SK-N-MC (cell line): ENCODE measurements around the gene TMEM54.

Source experiments
- DNase-seq: peaks from one replicate; pipeline ENCODE4 v3.0.0-alpha.2; 2011; ENCODE audit warnings: low read depth, low spot score
- H3K27ac ChIP-seq: fragments of 200-600 bp; sonication (generic); 2 replicates; pipeline ENCODE4 v1.5.1; 2016; ENCODE audit warnings: mixed run types
- H3K36me3 ChIP-seq: fragments of 200-600 bp; sonication (generic); 2 replicates; pipeline ENCODE4 v1.6.1; 2017; ENCODE audit warnings: antibody characterized with exemption, low read length, mixed read lengths; ENCODE audit not compliant: insufficient read depth
- H3K4me3 ChIP-seq: fragments of 200-600 bp; sonication (generic); 2 replicates; pipeline ENCODE4 v1.5.1; 2016
- H3K9ac ChIP-seq: fragments of 200-600 bp; sonication (generic); 2 replicates; pipeline ENCODE4 v1.8.0; 2017; ENCODE audit warnings: mixed run types, mixed read lengths; ENCODE audit not compliant: insufficient read length
- H3K9me3 ChIP-seq: fragments of 200-600 bp; sonication (generic); 2 replicates; pipeline ENCODE4 v1.6.1; 2017; ENCODE audit warnings: low read depth, mild to moderate bottlenecking, antibody characterized with exemption, low read length, moderate library complexity, mixed read lengths
- EZH2 ChIP-seq: fragments of 200-600 bp; sonication (generic); IDR thresholded peaks from one replicate; pipeline ENCODE4 v1.6.1; 2017; ENCODE audit warnings: antibody characterized with exemption
- FOXP2 ChIP-seq: optimal IDR thresholded peaks from 2 replicates; pipeline ENCODE3; 2011; ENCODE audit warnings: mild to moderate bottlenecking, moderate library complexity; ENCODE audit not compliant: insufficient read depth; ENCODE audit errors: extremely low read length, control extremely low read depth
- POLR2AphosphoS5 ChIP-seq: IDR thresholded peaks from 2 replicates; pipeline ENCODE4 v1.6.1; 2012; ENCODE audit warnings: mild to moderate bottlenecking, low read depth, low read length, borderline replicate concordance

The TMEM54 gene

GRCh38 chr1:32887623-32888022 lies 13.6 kb downstream of the TMEM54 start:
- Histone ChIP-seq H3K9me3 (no peaks in the 10 kb centered on the region), H3K4me3 (no peak overlapping the region), H3K36me3 (no peaks in the 10 kb centered on the region), H3K27ac (no peak overlapping the region), H3K9ac (no peak overlapping the region)
- DNase-seq, result no peak
- TF ChIP-seq FOXP2, result no peak
- TF ChIP-seq EZH2, result no peak
- TF ChIP-seq POLR2AphosphoS5, result no peak

GRCh38 chr1:32886828-32887414 lies 14.3 kb downstream of the TMEM54 start:
- DNase-seq, result no peak
- H3K27ac ChIP-seq, result no peak overlapping the region
- no peak overlapping the region for H3K9ac ChIP-seq
- TF ChIP-seq FOXP2 (no peak), EZH2 (no peak), POLR2AphosphoS5 (no peak)
- H3K36me3 ChIP-seq, result no peaks in the 10 kb centered on the region
- no peak overlapping the region for H3K4me3 ChIP-seq
- H3K9me3 ChIP-seq, result no peaks in the 10 kb centered on the region

- Histone ChIP-seq H3K9ac (no peak within 1 kb of the TSS), H3K27ac (no peak within 1 kb of the TSS), H3K36me3 (no peaks in the 10 kb centered on the region), H3K9me3 (no peaks in the 10 kb centered on the region), H3K4me3 (peak within 1 kb of the TSS; percentile 61)
- DNase-seq, result no peak
- no peak for TF ChIP-seq EZH2
- no peak for TF ChIP-seq FOXP2
- no peak for TF ChIP-seq POLR2AphosphoS5
Measured at GRCh38 chr1:32886004-32886827, 15.0 kb downstream of the TMEM54 start, which contains the start of gene HPCA. TSS of gene HPCA (plus strand) at chr1:32886491. CDS start at chr1:32888899, 2,408 bp downstream.

GRCh38 chr1:32885676-32886003 lies 15.5 kb downstream of the TMEM54 start:
- Histone ChIP-seq H3K9ac (no peak overlapping the region), H3K9me3 (no peaks in the 10 kb centered on the region), H3K36me3 (no peaks in the 10 kb centered on the region), H3K27ac (no peak overlapping the region), H3K4me3 (no peak overlapping the region)
- no peak for DNase-seq
- TF ChIP-seq POLR2AphosphoS5 (no peak), EZH2 (no peak), FOXP2 (no peak)

- no peak overlapping the region for H3K9ac ChIP-seq
- H3K9me3 ChIP-seq, result no peaks in the 10 kb centered on the region
- TF ChIP-seq FOXP2, result no peak
- no peaks in the 10 kb centered on the region for H3K36me3 ChIP-seq
- no peak overlapping the region for H3K4me3 ChIP-seq
- no peak for DNase-seq
- no peak overlapping the region for H3K27ac ChIP-seq
Measured at GRCh38 chr1:32884726-32885125, 16.5 kb downstream of the TMEM54 start.

- TF ChIP-seq EZH2 (no peak), FOXP2 (no peak), POLR2AphosphoS5 (no peak)
- H3K9me3 ChIP-seq, result no peaks in the 10 kb centered on the region
- DNase-seq, result no peak
- no peak overlapping the region for H3K9ac ChIP-seq
- H3K36me3 ChIP-seq, result no peaks in the 10 kb centered on the region
- no peak overlapping the region for H3K27ac ChIP-seq
- H3K4me3 ChIP-seq, result no peak overlapping the region
Measured at GRCh38 chr1:32884032-32884372, 17.2 kb downstream of the TMEM54 start.

- Histone ChIP-seq H3K9me3 (no peaks in the 10 kb centered on the region), H3K9ac (no peak overlapping the region), H3K36me3 (no peaks in the 10 kb centered on the region), H3K27ac (no peak overlapping the region), H3K4me3 (no peak overlapping the region)
- TF ChIP-seq EZH2 (no peak), POLR2AphosphoS5 (no peak), FOXP2 (no peak)
- no peak for DNase-seq
Measured at GRCh38 chr1:32883338-32884031, 17.7 kb downstream of the TMEM54 start.

- Histone ChIP-seq H3K4me3 (no peak overlapping the region), H3K36me3 (no peaks in the 10 kb centered on the region), H3K9me3 (no peaks in the 10 kb centered on the region), H3K27ac (no peak overlapping the region), H3K9ac (no peak overlapping the region)
- TF ChIP-seq EZH2 (no peak), POLR2AphosphoS5 (no peak), FOXP2 (no peak)
- DNase-seq, result no peak
Measured at GRCh38 chr1:32881871-32882850, 19.0 kb downstream of the TMEM54 start.
